Lower lobe of right lung (tissue), 2 donors: ENCODE data around the gene GPC6. TPM values are rescaled to one million over a fixed set of nuclear protein-coding genes. Genes with fewer than 3 reads are reported as not detected.

ENCODE experiments used
- ATAC-seq, 2 donors: fragments of 200-7000 bp; cut with Tn5 transposase; one replicate each; pipeline ENCODE4 v1.9.1; 2020 to 2022; ENCODE audit warnings: mild to moderate bottlenecking in 2 of 2, moderate library complexity in 2 of 2
- DNase-seq: peaks from one replicate; pipeline ENCODE4 v3.0.0-alpha.2; 2020
- H3K27ac ChIP-seq: fragments of 200-600 bp; one replicate; pipeline ENCODE4 v1.8.0; 2022
- H3K27me3 ChIP-seq: fragments of 200-600 bp; one replicate; pipeline ENCODE4 v1.8.0; 2022; ENCODE audit warnings: low read depth
- H3K36me3 ChIP-seq: fragments of 200-600 bp; one replicate; pipeline ENCODE4 v1.8.0; 2022; ENCODE audit warnings: mild to moderate bottlenecking
- H3K4me1 ChIP-seq: fragments of 200-600 bp; one replicate; pipeline ENCODE4 v1.8.0; 2022
- H3K4me3 ChIP-seq: fragments of 200-600 bp; one replicate; pipeline ENCODE4 v1.8.0; 2022; ENCODE audit warnings: mild to moderate bottlenecking
- H3K9me3 ChIP-seq: fragments of 200-600 bp; one replicate; pipeline ENCODE4 v1.8.0; 2022
- intact Hi-C: fragments of 100-400 bp; cut with DNase I; formaldehyde crosslinking; loops from one replicate; pipeline ENCODE4 v1.11.0; 2022
- total RNA-seq: library from RNA; stranded (reverse); fragmentation: NEBNext Ultra II Directional; extraction: Animal tissue kit (Norgen Biotek cat#: 25700); gene quantifications from one replicate; pipeline ENCODE4 v1.2.1, GENCODE V29; 2021
- TF ChIP-seq, protein P1 (sequence below): fragments of 200-600 bp; IDR thresholded peaks from one replicate; pipeline ENCODE4 v1.8.0; 2022; ENCODE audit warnings: antibody characterized with exemption, mild to moderate bottlenecking
- donor health status: DM: no; HTN: yes; CAD: no; lungs with severe emphysema.

The GPC6 gene
- total RNA-seq, 1 donor from 2014 or later: 5.5 TPM

DNA sequence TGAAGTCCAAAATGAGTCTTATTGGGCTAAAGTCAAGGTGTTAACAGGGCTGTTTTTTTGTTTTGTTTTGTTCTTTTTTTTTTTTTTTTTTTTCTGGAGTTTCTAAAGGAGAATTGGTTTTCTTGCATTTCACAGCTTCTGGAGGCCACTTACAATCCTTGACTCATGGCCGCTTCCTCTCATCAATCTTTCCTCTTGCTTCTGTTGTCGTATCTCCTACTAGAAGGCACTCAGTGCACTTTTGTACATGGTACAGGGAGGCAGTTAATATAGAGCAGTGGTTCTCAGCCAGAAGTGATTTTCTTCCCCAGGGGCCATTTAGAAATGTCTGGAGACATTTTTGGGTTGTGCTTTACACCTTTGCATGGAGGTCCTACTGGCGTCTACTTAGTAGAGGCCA lies 706.3 kb downstream of the GPC6 start:
- no peak overlapping the region for H3K4me3 ChIP-seq
- ATAC-seq (no peak), DNase-seq (no peak)
- H3K27ac ChIP-seq: no peak overlapping the region
- no peaks in the 10 kb centered on the region for H3K36me3 ChIP-seq
- H3K9me3 ChIP-seq: no peaks in the 10 kb centered on the region
- no peaks in the 10 kb centered on the region for H3K4me1 ChIP-seq
- no peaks in the 10 kb centered on the region for H3K27me3 ChIP-seq
- intact Hi-C loops: no loop called here
- TF ChIP-seq, protein P1, sequence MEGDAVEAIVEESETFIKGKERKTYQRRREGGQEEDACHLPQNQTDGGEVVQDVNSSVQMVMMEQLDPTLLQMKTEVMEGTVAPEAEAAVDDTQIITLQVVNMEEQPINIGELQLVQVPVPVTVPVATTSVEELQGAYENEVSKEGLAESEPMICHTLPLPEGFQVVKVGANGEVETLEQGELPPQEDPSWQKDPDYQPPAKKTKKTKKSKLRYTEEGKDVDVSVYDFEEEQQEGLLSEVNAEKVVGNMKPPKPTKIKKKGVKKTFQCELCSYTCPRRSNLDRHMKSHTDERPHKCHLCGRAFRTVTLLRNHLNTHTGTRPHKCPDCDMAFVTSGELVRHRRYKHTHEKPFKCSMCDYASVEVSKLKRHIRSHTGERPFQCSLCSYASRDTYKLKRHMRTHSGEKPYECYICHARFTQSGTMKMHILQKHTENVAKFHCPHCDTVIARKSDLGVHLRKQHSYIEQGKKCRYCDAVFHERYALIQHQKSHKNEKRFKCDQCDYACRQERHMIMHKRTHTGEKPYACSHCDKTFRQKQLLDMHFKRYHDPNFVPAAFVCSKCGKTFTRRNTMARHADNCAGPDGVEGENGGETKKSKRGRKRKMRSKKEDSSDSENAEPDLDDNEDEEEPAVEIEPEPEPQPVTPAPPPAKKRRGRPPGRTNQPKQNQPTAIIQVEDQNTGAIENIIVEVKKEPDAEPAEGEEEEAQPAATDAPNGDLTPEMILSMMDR: no peak

DNA sequence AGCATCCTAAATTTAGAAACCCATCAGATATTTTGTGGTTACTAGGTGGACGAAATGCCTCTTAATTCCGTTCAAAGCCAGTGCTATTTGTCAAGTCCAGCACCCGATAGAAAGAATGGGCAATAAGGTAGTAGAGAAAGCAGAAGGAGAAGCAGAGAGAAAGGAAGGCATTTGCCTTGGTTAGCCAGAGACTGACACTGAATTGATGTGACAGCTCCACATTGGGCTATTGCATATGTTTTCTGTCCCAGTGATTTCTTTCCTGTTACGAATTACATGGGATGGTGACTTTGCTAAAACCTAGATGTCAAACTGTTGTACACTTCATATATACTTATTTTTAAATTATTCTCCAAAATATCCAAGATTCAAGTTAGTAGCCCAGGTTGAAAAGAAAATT lies 710.3 kb downstream of the GPC6 start:
- H3K27ac ChIP-seq: no peak overlapping the region
- DNase-seq (no peak), ATAC-seq (no peak)
- no peaks in the 10 kb centered on the region for H3K4me1 ChIP-seq
- no peaks in the 10 kb centered on the region for H3K36me3 ChIP-seq
- intact Hi-C loops: no loop called here
- H3K9me3 ChIP-seq: no peaks in the 10 kb centered on the region
- no peaks in the 10 kb centered on the region for H3K27me3 ChIP-seq
- no peak overlapping the region for H3K4me3 ChIP-seq
- TF ChIP-seq, protein P1: no peak

DNA sequence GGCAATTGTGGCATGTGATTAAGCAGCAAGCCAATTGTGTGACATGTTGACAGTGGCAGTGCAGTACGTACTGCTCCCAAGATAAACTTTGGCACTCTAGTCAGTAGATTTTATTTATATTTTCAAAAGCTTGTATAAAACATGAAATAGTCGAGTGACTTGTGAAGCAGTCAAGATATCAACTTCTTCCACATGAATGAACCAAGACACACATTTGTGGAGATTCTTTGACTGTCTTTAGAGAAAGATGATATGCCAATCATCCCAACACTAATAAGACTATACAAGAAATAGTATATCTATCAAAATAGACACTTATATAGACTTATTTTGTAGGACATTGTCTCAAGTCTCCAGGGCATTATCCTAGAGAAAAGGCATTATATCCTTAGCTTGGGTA lies 714.8 kb downstream of the GPC6 start:
- TF ChIP-seq, protein P1: no peak
- no peak overlapping the region for H3K27ac ChIP-seq
- H3K9me3 ChIP-seq: no peaks in the 10 kb centered on the region
- no peaks in the 10 kb centered on the region for H3K27me3 ChIP-seq
- H3K4me3 ChIP-seq: no peak overlapping the region
- ATAC-seq (no peak), DNase-seq (no peak)
- no peaks in the 10 kb centered on the region for H3K36me3 ChIP-seq
- no peaks in the 10 kb centered on the region for H3K4me1 ChIP-seq
- intact Hi-C loops: no loop called here

DNA sequence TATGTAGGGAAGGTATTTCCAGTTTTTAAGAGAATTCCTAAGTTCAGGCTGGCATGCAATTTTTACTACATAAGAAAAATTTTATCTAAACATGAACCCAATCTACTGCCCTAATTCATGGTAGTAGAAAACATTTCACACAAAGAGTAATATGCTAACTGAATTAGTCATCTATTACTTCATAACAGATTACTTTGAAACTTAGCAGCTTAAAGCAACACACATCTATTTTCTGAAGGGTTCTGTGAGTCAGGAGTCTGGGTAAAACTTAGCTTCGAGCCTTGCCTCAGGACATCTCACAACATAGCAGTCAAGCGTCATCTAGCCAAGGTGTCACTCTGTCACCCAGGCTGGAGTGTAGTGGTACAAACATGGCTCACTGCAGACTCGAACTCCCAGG lies 715.4 kb downstream of the GPC6 start:
- TF ChIP-seq, protein P1: no peak
- intact Hi-C loops: no loop called here
- Histone ChIP-seq H3K27ac (no peak overlapping the region), H3K4me3 (no peak overlapping the region), H3K36me3 (no peaks in the 10 kb centered on the region), H3K4me1 (no peaks in the 10 kb centered on the region), H3K9me3 (no peaks in the 10 kb centered on the region), H3K27me3 (no peaks in the 10 kb centered on the region)
- no peak for ATAC-seq
- DNase-seq: no peak

DNA sequence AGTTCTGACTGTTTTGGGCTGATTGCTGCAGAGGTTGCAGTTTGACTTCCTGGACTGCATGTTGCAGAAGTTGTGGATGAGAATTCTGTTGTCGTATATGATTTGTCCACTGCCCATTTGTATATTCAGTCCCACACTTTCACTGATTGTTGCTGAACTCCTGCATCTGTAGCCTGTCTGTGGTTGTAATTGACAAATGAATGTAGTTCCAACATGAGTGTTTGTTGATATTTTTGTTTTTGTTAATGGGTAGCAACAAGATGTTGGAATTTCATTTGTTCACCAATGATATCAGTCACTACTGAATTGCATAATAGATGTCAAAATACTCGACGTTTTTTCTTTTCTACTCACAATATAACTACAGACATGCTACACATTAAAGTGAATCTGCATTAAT lies 719.0 kb downstream of the GPC6 start:
- H3K27me3 ChIP-seq: no peaks in the 10 kb centered on the region
- H3K4me3 ChIP-seq: no peak overlapping the region
- H3K27ac ChIP-seq: no peak overlapping the region
- no peaks in the 10 kb centered on the region for H3K4me1 ChIP-seq
- no peak for ATAC-seq
- TF ChIP-seq, protein P1: no peak
- DNase-seq: no peak
- no peaks in the 10 kb centered on the region for H3K36me3 ChIP-seq
- no peaks in the 10 kb centered on the region for H3K9me3 ChIP-seq
- intact Hi-C loops: no loop called here

DNA sequence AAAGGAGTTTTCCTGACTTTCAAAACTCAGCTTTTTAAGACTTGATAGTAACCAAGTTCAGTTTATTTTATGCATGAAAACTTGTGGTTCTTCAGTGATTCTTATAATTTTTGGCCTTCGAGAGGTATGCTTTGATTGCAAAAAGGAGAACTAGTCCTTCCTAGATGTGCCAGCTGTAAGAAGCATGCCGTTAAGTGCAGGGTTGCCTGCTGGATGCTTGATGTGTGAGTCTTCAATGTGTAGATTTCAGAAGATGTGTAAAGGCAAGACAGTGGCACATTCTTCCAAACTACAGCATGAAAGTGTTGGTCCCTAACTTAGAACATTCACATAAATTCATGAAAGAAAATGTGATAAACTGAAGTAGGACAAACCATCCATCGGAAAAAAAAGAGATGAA lies 720.4 kb downstream of the GPC6 start:
- H3K4me1 ChIP-seq: no peaks in the 10 kb centered on the region
- H3K27ac ChIP-seq: no peak overlapping the region
- no peaks in the 10 kb centered on the region for H3K27me3 ChIP-seq
- ATAC-seq (no peak), DNase-seq (no peak)
- no peaks in the 10 kb centered on the region for H3K9me3 ChIP-seq
- no peaks in the 10 kb centered on the region for H3K36me3 ChIP-seq
- H3K4me3 ChIP-seq: no peak overlapping the region
- TF ChIP-seq, protein P1: no peak
- intact Hi-C loops: no loop called here
